Effector CD4-positive, alpha-beta T cell (primary cell): ENCODE results near the gene CANT1.
"Not testable (repeated sequence)": the region's sequence is repeated elsewhere in the genome, so short reads cannot be mapped to it uniquely, and the experiment has no call there.

ENCODE experiments used
- DNase-seq: peaks from one replicate; pipeline ENCODE4 v3.0.0-alpha.2; 2020

Gene CANT1

GRCh38 chr17:79043191-79043930 is 33.8 kb upstream of the CANT1 start:
- DNase-seq: no peak

- DNase-seq: peak; percentile 61
Observed at GRCh38 chr17:79042421-79043190, 33.0 kb upstream of the CANT1 start.

- no peak for DNase-seq
Observed at GRCh38 chr17:79041723-79042420, 32.3 kb upstream of the CANT1 start.

GRCh38 chr17:79041041-79041570 is 31.5 kb upstream of the CANT1 start:
- DNase-seq: no peak

GRCh38 chr17:79039886-79040285 is 30.3 kb upstream of the CANT1 start:
- no peak for DNase-seq

GRCh38 chr17:79039171-79039570 is 29.6 kb upstream of the CANT1 start:
- no peak for DNase-seq

GRCh38 chr17:79038545-79039135 is 29.1 kb upstream of the CANT1 start:
- no peak for DNase-seq

- DNase-seq: no peak
Observed at GRCh38 chr17:79036596-79036995, 27.0 kb upstream of the CANT1 start.

GRCh38 chr17:79036181-79036580 is 26.6 kb upstream of the CANT1 start:
- DNase-seq: no peak

GRCh38 chr17:79035686-79036085 is 26.1 kb upstream of the CANT1 start:
- DNase-seq: no peak

- DNase-seq: no peak
Observed at GRCh38 chr17:79034931-79035485, 25.4 kb upstream of the CANT1 start.

- no peak for DNase-seq
Observed at GRCh38 chr17:79033741-79034501, 24.4 kb upstream of the CANT1 start.

GRCh38 chr17:79033046-79033616 is 23.6 kb upstream of the CANT1 start:
- no peak for DNase-seq

GRCh38 chr17:79031996-79032875 is 22.7 kb upstream of the CANT1 start:
- no peak for DNase-seq

- not testable (repeated sequence) for DNase-seq
Observed at GRCh38 chr17:79030636-79031035, 21.1 kb upstream of the CANT1 start.

GRCh38 chr17:79029327-79030009 is 19.9 kb upstream of the CANT1 start:
- no peak for DNase-seq

- no peak for DNase-seq
Observed at GRCh38 chr17:79028496-79029326, 19.1 kb upstream of the CANT1 start.

- DNase-seq: no peak
Observed at GRCh38 chr17:79027925-79028491, 18.4 kb upstream of the CANT1 start.
